ENCODE measurements around the gene OR52L1. TPM values are rescaled to one million over a fixed set of nuclear protein-coding genes. Genes with fewer than 3 reads are reported as not detected.

The OR52L1 gene
- polyA plus RNA-seq, 3 donors: not detected

- no peak for TF ChIP-seq CTCF (IDR thresholded peaks at IDR 0.05)
- peaks cover 5 to 7% of the 10 kb centered on the region in 2 donors for H3K9me3 ChIP-seq (replicated peaks in 1 of 2; ENCODE audit: control insufficient read depth in 1 of 2, insufficient read depth in 1 of 2, low read length in 2 of 2)
- no peak within 1 kb of the TSS for H3K4me3 Mint-ChIP-seq
- H3K27ac Mint-ChIP-seq: no peak within 1 kb of the TSS
- no peaks in the 10 kb centered on the region for H3K36me3 Mint-ChIP-seq
- no peak within 1 kb of the TSS for H2AFZ ChIP-seq (ENCODE audit: insufficient read depth, low read depth, low read length, poor library complexity, severe bottlenecking)
- DNase-seq: no peak
- no peaks in the 10 kb centered on the region for H3K79me2 ChIP-seq (ENCODE audit: insufficient read depth, low read length)
- H3K27me3 ChIP-seq (ENCODE audit: control insufficient read depth in 2 of 2, insufficient read depth in 2 of 2, low read length in 2 of 2): peaks cover 0 to 2% of the 10 kb centered on the region in 2 donors
- no peak within 1 kb of the TSS for H3K9ac ChIP-seq (ENCODE audit: insufficient read depth, low read length, poor library complexity, severe bottlenecking)
- H3K27ac ChIP-seq (ENCODE audit: low read depth in 1 of 2, low read length in 2 of 2): no peak within 1 kb of the TSS
- peaks cover 1 to 16% (median 8%) of the 10 kb centered on the region in 7 donors for H3K9me3 Mint-ChIP-seq
- no peak within 1 kb of the TSS for H3K4me3 ChIP-seq (replicated peaks in 1 of 3; ENCODE audit: low read depth in 2 of 3, low read length in 3 of 3)
- intact Hi-C loops (cut with micrococcal nuclease): no loop called here
- no peaks in the 10 kb centered on the region for H3K36me3 ChIP-seq (replicated peaks in 1 of 2; ENCODE audit: control insufficient read depth in 1 of 2, insufficient read depth in 2 of 2, low read length in 2 of 2)
- H4K20me1 ChIP-seq (ENCODE audit: insufficient read depth, low read length): no peaks in the 10 kb centered on the region
- no peaks in the 10 kb centered on the region for H3K4me1 Mint-ChIP-seq
- no peaks in the 10 kb centered on the region for H3K4me1 ChIP-seq (ENCODE audit: control insufficient read depth in 1 of 2, insufficient read depth in 2 of 2, low read length in 2 of 2)
- H3K27me3 Mint-ChIP-seq (ENCODE audit: low read depth in 3 of 3): peaks cover 3 to 7% (median 3%) of the 10 kb centered on the region in 3 donors
- H3K4me2 ChIP-seq (replicated peaks; ENCODE audit: extremely low read depth, low read length, poor library complexity, severe bottlenecking): no peak within 1 kb of the TSS
These were observed 18.4 kb downstream of the OR52L1 start, which contains the start of gene OR56A5 for GRCh38 chr11:5968394-5968793. TSS of gene OR56A5 (minus strand) at chr11:5968494. CDS start at chr11:5968494, 0 bp downstream.

- no peak overlapping the region for H3K4me2 ChIP-seq (replicated peaks; ENCODE audit: extremely low read depth, low read length, poor library complexity, severe bottlenecking)
- H2AFZ ChIP-seq (ENCODE audit: insufficient read depth, low read depth, low read length, poor library complexity, severe bottlenecking): no peak overlapping the region
- peaks cover 0 to 2% of the 10 kb centered on the region in 2 donors for H3K27me3 ChIP-seq (ENCODE audit: control insufficient read depth in 2 of 2, insufficient read depth in 2 of 2, low read length in 2 of 2)
These were observed 19.1 kb downstream of the OR52L1 start for GRCh38 chr11:5967708-5968107.

More at GRCh38 chr11:5967708-5968107, 19.1 kb downstream of the OR52L1 start:
- Histone ChIP-seq H3K4me1 (ENCODE audit: control insufficient read depth in 1 of 2, insufficient read depth in 2 of 2, low read length in 2 of 2) (no peaks in the 10 kb centered on the region), H3K36me3 (replicated peaks in 1 of 2; ENCODE audit: control insufficient read depth in 1 of 2, insufficient read depth in 2 of 2, low read length in 2 of 2) (no peaks in the 10 kb centered on the region), H4K20me1 (ENCODE audit: insufficient read depth, low read length) (no peaks in the 10 kb centered on the region), H3K27ac (ENCODE audit: low read depth in 1 of 2, low read length in 2 of 2) (no peak overlapping the region), H3K9me3 (replicated peaks in 1 of 2; ENCODE audit: control insufficient read depth in 1 of 2, insufficient read depth in 1 of 2, low read length in 2 of 2) (peaks cover 5 to 7% of the 10 kb centered on the region in 2 donors), H3K79me2 (ENCODE audit: insufficient read depth, low read length) (no peaks in the 10 kb centered on the region), H3K4me3 (replicated peaks in 1 of 3; ENCODE audit: low read depth in 2 of 3, low read length in 3 of 3) (no peak overlapping the region), H3K9ac (ENCODE audit: insufficient read depth, low read length, poor library complexity, severe bottlenecking) (no peak overlapping the region)
- Mint-ChIP-seq H3K4me1 (no peaks in the 10 kb centered on the region), H3K27me3 (ENCODE audit: low read depth in 3 of 3) (peaks cover 3 to 7% (median 3%) of the 10 kb centered on the region in 3 donors), H3K9me3 (peaks cover 4 to 22% (median 9%) of the 10 kb centered on the region in 7 donors), H3K36me3 (no peaks in the 10 kb centered on the region), H3K27ac (no peak overlapping the region), H3K4me3 (no peak overlapping the region)
- intact Hi-C loops (cut with micrococcal nuclease): no loop called here
- no peak for TF ChIP-seq CTCF (IDR thresholded peaks at IDR 0.05)
- WGBS (ENCODE audit: insufficient coverage): 94% methylated on average over 3 of the region's 3 CpGs
- DNase-seq: no peak
